ENCODE data around the gene RBM17.

GRCh38 chr10:6144406-6145165 is 55.8 kb downstream of the RBM17 start:
- TF ChIP-seq, protein P1, sequence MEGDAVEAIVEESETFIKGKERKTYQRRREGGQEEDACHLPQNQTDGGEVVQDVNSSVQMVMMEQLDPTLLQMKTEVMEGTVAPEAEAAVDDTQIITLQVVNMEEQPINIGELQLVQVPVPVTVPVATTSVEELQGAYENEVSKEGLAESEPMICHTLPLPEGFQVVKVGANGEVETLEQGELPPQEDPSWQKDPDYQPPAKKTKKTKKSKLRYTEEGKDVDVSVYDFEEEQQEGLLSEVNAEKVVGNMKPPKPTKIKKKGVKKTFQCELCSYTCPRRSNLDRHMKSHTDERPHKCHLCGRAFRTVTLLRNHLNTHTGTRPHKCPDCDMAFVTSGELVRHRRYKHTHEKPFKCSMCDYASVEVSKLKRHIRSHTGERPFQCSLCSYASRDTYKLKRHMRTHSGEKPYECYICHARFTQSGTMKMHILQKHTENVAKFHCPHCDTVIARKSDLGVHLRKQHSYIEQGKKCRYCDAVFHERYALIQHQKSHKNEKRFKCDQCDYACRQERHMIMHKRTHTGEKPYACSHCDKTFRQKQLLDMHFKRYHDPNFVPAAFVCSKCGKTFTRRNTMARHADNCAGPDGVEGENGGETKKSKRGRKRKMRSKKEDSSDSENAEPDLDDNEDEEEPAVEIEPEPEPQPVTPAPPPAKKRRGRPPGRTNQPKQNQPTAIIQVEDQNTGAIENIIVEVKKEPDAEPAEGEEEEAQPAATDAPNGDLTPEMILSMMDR (IDR thresholded peaks at IDR 0.05), result peak in 1 of 3 donors; percentile 36
- TF ChIP-seq EP300 (IDR thresholded peaks at IDR 0.05), result no peak
- TF ChIP-seq POLR2A (IDR thresholded peaks at IDR 0.05), result peak; percentile 67
